Measurements from ENCODE around the gene ZNF580.

DNA sequence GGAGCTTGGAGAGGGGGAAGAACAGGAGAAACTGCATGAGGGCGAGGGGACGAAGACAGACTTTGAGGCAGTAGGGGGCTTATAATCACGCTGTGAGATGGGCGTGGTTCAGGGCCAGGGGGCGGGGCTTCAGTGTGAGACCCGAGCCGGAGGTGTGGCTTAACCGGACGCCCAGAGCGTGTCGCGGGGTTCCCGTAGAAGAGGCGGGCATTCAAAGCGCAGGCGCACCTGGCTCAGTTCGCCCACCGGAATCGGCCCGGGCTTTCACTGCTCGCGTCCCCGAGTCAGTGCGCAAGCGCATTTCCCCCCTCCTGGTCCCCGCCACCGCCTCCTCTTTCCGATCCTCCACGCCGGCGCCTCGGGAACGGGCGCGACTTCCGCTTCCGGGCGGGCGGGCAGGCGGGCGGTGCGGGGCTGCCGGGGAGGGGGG, 35.6 kb upstream of the ZNF580 start:
- TF ChIP-seq, protein P1, sequence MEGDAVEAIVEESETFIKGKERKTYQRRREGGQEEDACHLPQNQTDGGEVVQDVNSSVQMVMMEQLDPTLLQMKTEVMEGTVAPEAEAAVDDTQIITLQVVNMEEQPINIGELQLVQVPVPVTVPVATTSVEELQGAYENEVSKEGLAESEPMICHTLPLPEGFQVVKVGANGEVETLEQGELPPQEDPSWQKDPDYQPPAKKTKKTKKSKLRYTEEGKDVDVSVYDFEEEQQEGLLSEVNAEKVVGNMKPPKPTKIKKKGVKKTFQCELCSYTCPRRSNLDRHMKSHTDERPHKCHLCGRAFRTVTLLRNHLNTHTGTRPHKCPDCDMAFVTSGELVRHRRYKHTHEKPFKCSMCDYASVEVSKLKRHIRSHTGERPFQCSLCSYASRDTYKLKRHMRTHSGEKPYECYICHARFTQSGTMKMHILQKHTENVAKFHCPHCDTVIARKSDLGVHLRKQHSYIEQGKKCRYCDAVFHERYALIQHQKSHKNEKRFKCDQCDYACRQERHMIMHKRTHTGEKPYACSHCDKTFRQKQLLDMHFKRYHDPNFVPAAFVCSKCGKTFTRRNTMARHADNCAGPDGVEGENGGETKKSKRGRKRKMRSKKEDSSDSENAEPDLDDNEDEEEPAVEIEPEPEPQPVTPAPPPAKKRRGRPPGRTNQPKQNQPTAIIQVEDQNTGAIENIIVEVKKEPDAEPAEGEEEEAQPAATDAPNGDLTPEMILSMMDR (IDR thresholded peaks at IDR 0.05): no peak
- TF ChIP-seq FOXP1 (CRISPR knock-in tag; IDR thresholded peaks at IDR 0.05; ENCODE audit: borderline replicate concordance) (no peak), ATF1 (CRISPR knock-in tag; IDR thresholded peaks at IDR 0.05) (no peak), NR3C1 (CRISPR knock-in tag; conservative IDR thresholded peaks at IDR 0.05; ENCODE audit: low read depth) (no peak), CBFB (CRISPR knock-in tag; IDR thresholded peaks at IDR 0.05; ENCODE audit: low read depth) (no peak), MXD4 (CRISPR knock-in tag; IDR thresholded peaks at IDR 0.05; ENCODE audit: borderline replicate concordance) (no peak)
- TF ChIP-seq, protein P2, sequence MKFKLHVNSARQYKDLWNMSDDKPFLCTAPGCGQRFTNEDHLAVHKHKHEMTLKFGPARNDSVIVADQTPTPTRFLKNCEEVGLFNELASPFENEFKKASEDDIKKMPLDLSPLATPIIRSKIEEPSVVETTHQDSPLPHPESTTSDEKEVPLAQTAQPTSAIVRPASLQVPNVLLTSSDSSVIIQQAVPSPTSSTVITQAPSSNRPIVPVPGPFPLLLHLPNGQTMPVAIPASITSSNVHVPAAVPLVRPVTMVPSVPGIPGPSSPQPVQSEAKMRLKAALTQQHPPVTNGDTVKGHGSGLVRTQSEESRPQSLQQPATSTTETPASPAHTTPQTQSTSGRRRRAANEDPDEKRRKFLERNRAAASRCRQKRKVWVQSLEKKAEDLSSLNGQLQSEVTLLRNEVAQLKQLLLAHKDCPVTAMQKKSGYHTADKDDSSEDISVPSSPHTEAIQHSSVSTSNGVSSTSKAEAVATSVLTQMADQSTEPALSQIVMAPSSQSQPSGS (CRISPR knock-in tag; IDR thresholded peaks at IDR 0.05; ENCODE audit: borderline replicate concordance, low read depth): no peak
- TF ChIP-seq, protein P3, sequence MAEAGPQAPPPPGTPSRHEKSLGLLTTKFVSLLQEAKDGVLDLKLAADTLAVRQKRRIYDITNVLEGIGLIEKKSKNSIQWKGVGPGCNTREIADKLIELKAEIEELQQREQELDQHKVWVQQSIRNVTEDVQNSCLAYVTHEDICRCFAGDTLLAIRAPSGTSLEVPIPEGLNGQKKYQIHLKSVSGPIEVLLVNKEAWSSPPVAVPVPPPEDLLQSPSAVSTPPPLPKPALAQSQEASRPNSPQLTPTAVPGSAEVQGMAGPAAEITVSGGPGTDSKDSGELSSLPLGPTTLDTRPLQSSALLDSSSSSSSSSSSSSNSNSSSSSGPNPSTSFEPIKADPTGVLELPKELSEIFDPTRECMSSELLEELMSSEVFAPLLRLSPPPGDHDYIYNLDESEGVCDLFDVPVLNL (CRISPR knock-in tag; IDR thresholded peaks at IDR 0.05; ENCODE audit: borderline replicate concordance, low read depth): no peak
- TF ChIP-seq, protein P4, sequence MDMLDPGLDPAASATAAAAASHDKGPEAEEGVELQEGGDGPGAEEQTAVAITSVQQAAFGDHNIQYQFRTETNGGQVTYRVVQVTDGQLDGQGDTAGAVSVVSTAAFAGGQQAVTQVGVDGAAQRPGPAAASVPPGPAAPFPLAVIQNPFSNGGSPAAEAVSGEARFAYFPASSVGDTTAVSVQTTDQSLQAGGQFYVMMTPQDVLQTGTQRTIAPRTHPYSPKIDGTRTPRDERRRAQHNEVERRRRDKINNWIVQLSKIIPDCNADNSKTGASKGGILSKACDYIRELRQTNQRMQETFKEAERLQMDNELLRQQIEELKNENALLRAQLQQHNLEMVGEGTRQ (CRISPR knock-in tag; IDR thresholded peaks at IDR 0.05): no peak
- TF ChIP-seq, protein P5, sequence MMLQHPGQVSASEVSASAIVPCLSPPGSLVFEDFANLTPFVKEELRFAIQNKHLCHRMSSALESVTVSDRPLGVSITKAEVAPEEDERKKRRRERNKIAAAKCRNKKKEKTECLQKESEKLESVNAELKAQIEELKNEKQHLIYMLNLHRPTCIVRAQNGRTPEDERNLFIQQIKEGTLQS (CRISPR knock-in tag; conservative IDR thresholded peaks at IDR 0.05): no peak

All from WTC11 (cell line).